IMR-90 (cell line): ENCODE data around the gene KY. TPM values are rescaled to one million over a fixed set of nuclear protein-coding genes. Genes with fewer than 3 reads are reported as not detected.

ENCODE experiments used
- ATAC-seq: fragments of 200-7000 bp; cut with Tn5 transposase; 2 replicates; pipeline ENCODE4 v1.9.1; 2020; ENCODE audit warnings: low read depth, mild to moderate bottlenecking, moderate library complexity
- BruUV-seq: library from RNA; stranded (reverse); fragments of 400-500 nt; replicated peaks from 2 replicates; lab custom pipeline; 2021; lab: Mats Ljungman, UMichigan
- CTCF ChIA-PET: fragments of 300-600 bp; formaldehyde crosslinking; extraction: SDS; loops from one replicate; lab custom pipeline; 2021; ENCODE audit warnings: antibody characterized with exemption; lab: Yijun Ruan, JAX
- POLR2A ChIA-PET: fragments of 300-600 bp; sonication (Branson Sonifier 250); formaldehyde crosslinking; loops from one replicate; lab custom pipeline; 2022; ENCODE audit warnings: antibody characterized with exemption; ENCODE audit not compliant: unreplicated experiment; lab: Charles Lee
- DNase-seq: peaks from one replicate; pipeline ENCODE4 v3.0.0; 2013
- H2AFZ ChIP-seq: replicated peaks from 2 replicates; pipeline ENCODE3; 2013; ENCODE audit warnings: low read length, mild to moderate bottlenecking; ENCODE audit not compliant: poor library complexity
- H2AK5ac ChIP-seq: 2 replicates; pipeline ENCODE4 v1.6.1; 2013; ENCODE audit warnings: low read depth, low read length, inconsistent platforms
- H2AK9ac ChIP-seq: replicated peaks from 2 replicates; pipeline ENCODE3; 2013; ENCODE audit warnings: mild to moderate bottlenecking, low read depth, low read length, moderate library complexity; ENCODE audit not compliant: poor library complexity
- H2BK120ac ChIP-seq: 2 replicates; pipeline ENCODE4 v1.6.1; 2013; ENCODE audit warnings: low read depth, low read length, inconsistent platforms
- H2BK15ac ChIP-seq: 3 replicates; pipeline ENCODE4 v1.6.1; 2013; ENCODE audit warnings: low read depth, low read length, inconsistent platforms
- H2BK20ac ChIP-seq: 2 replicates; pipeline ENCODE4 v1.6.1; 2013; ENCODE audit warnings: low read depth, mild to moderate bottlenecking, inconsistent platforms, low read length, moderate library complexity
- H2BK5ac ChIP-seq: 2 replicates; pipeline ENCODE4 v1.6.1; 2013; ENCODE audit warnings: mild to moderate bottlenecking, low read depth, low read length, inconsistent platforms; ENCODE audit not compliant: poor library complexity, severe bottlenecking
- H3K14ac ChIP-seq: replicated peaks from 2 replicates; pipeline ENCODE4 v1.6.1; 2013; ENCODE audit warnings: low read depth, low read length, inconsistent platforms
- H3K18ac ChIP-seq: 2 replicates; pipeline ENCODE4 v1.6.1; 2013; ENCODE audit warnings: low read depth, low read length, control low read depth
- H3K23ac ChIP-seq: 2 replicates; pipeline ENCODE4 v1.6.1; 2013; ENCODE audit warnings: low read depth, low read length, inconsistent platforms
- H3K27ac ChIP-seq: 2 replicates; pipeline ENCODE4 v1.5.1; 2013; ENCODE audit warnings: mild to moderate bottlenecking, control low read depth, low read length; ENCODE audit not compliant: insufficient read depth
- H3K27me3 ChIP-seq: 2 replicates; pipeline ENCODE4 v1.6.1; 2013; ENCODE audit warnings: low read length; ENCODE audit not compliant: control insufficient read depth, insufficient read depth
- H3K36me3 ChIP-seq: 2 replicates; pipeline ENCODE4 v1.6.1; 2013; ENCODE audit warnings: low read length, mixed read lengths; ENCODE audit not compliant: control insufficient read depth, insufficient read depth
- H3K4ac ChIP-seq: 2 replicates; pipeline ENCODE4 v1.6.1; 2013; ENCODE audit warnings: low read depth, low read length, inconsistent platforms
- H3K4me1 ChIP-seq: 2 replicates; pipeline ENCODE4 v1.6.1; 2013; ENCODE audit warnings: low read length, mixed read lengths; ENCODE audit not compliant: control insufficient read depth, insufficient read depth
- H3K4me2 ChIP-seq: 2 replicates; pipeline ENCODE4 v1.6.1; 2013; ENCODE audit warnings: low read depth, mild to moderate bottlenecking, control low read depth, low read length, moderate library complexity
- H3K4me3 ChIP-seq: 2 replicates; pipeline ENCODE4 v1.5.1; 2013; ENCODE audit warnings: low read depth, mild to moderate bottlenecking, control low read depth, low read length, moderate library complexity; ENCODE audit not compliant: insufficient read depth
- H3K56ac ChIP-seq: 2 replicates; pipeline ENCODE4 v1.6.1; 2013; ENCODE audit warnings: low read length, inconsistent platforms; ENCODE audit not compliant: insufficient read depth; ENCODE audit errors: extremely low read depth
- H3K79me1 ChIP-seq, 2 experiments: 2 replicates each; pipeline ENCODE4 v1.6.1; 2013; ENCODE audit warnings: low read length in 2 of 2, inconsistent platforms in 1 of 2, low read depth in 1 of 2
- H3K9ac ChIP-seq: 2 replicates; pipeline ENCODE4 v1.6.1; 2013; ENCODE audit warnings: low read depth, low read length, control low read depth
- H3K9me1 ChIP-seq: 2 replicates; pipeline ENCODE4 v1.6.1; 2013; ENCODE audit warnings: low read length, inconsistent platforms; ENCODE audit not compliant: insufficient read depth
- H3K9me3 ChIP-seq: 2 replicates; pipeline ENCODE4 v1.6.1; 2013; ENCODE audit warnings: low read length; ENCODE audit not compliant: control insufficient read depth, insufficient read depth
- H4K20me1 ChIP-seq: 2 replicates; pipeline ENCODE4 v1.6.1; 2013; ENCODE audit warnings: low read length, inconsistent platforms; ENCODE audit not compliant: insufficient read depth
- H4K5ac ChIP-seq: 2 replicates; pipeline ENCODE4 v1.6.1; 2013; ENCODE audit warnings: mild to moderate bottlenecking, low read depth, low read length, control low read depth
- H4K8ac ChIP-seq, 2 experiments: 2 replicates each; pipeline ENCODE4 v1.6.1; 2013; ENCODE audit warnings: low read depth in 2 of 2, low read length in 2 of 2, control low read depth in 1 of 2, inconsistent platforms in 1 of 2
- H4K91ac ChIP-seq: 2 replicates; pipeline ENCODE4 v1.6.1; 2013; ENCODE audit warnings: low read depth, low read length, inconsistent platforms; ENCODE audit not compliant: insufficient read depth
- BHLHE40 ChIP-seq: fragments of 150-350 bp; IDR thresholded peaks from 2 replicates; pipeline ENCODE4 v1.6.1; 2016; ENCODE audit warnings: mild to moderate bottlenecking, low read depth, low read length
- CEBPB ChIP-seq: IDR thresholded peaks from 2 replicates; pipeline ENCODE4 v1.6.1; 2012; ENCODE audit warnings: low read depth, low read length, improper control_type of control experiment
- CHD1 ChIP-seq: IDR thresholded peaks from 2 replicates; pipeline ENCODE4 v1.6.1; 2012; ENCODE audit warnings: low read depth, low read length, improper control_type of control experiment
- CTCF ChIP-seq: conservative IDR thresholded peaks from 2 replicates; pipeline ENCODE4 v1.5.1; 2012; ENCODE audit warnings: mild to moderate bottlenecking, low read depth, low read length, improper control_type of control experiment
- ELK1 ChIP-seq: fragments of 150-350 bp; IDR thresholded peaks from 2 replicates; pipeline ENCODE4 v1.6.1; 2016; ENCODE audit warnings: low read depth, mild to moderate bottlenecking, low read length, moderate library complexity, borderline replicate concordance
- FOS ChIP-seq: fragments of 150-350 bp; IDR thresholded peaks from 2 replicates; pipeline ENCODE4 v1.6.1; 2016; ENCODE audit warnings: low read depth, low read length
- MAFK ChIP-seq: IDR thresholded peaks from 2 replicates; pipeline ENCODE4 v1.6.1; 2012; ENCODE audit warnings: low read depth, low read length, improper control_type of control experiment
- MAZ ChIP-seq: IDR thresholded peaks from 2 replicates; pipeline ENCODE4 v1.6.1; 2012; ENCODE audit warnings: low read depth, mild to moderate bottlenecking, low read length, improper control_type of control experiment, moderate library complexity, borderline replicate concordance
- MXI1 ChIP-seq: IDR thresholded peaks from 2 replicates; pipeline ENCODE4 v1.6.1; 2012; ENCODE audit warnings: low read depth, mild to moderate bottlenecking, low read length, moderate library complexity, borderline replicate concordance
- NFE2L2 ChIP-seq: fragments of 150-350 bp; IDR thresholded peaks from 2 replicates; pipeline ENCODE4 v1.6.1; 2016; ENCODE audit warnings: low read depth, mild to moderate bottlenecking, low read length
- POLR2A ChIP-seq: IDR thresholded peaks from 2 replicates; pipeline ENCODE4 v1.6.1; 2012; ENCODE audit warnings: mild to moderate bottlenecking, low read depth, low read length
- RAD21 ChIP-seq: IDR thresholded peaks from 2 replicates; pipeline ENCODE4 v1.6.1; 2012; ENCODE audit warnings: low read length, improper control_type of control experiment
- RCOR1 ChIP-seq: IDR thresholded peaks from 2 replicates; pipeline ENCODE4 v1.6.1; 2012; ENCODE audit warnings: mild to moderate bottlenecking, low read length, improper control_type of control experiment; ENCODE audit not compliant: insufficient replicate concordance
- RFX5 ChIP-seq: IDR thresholded peaks from 2 replicates; pipeline ENCODE4 v1.8.0; 2012; ENCODE audit warnings: low read depth, mild to moderate bottlenecking, low read length, moderate library complexity
- SMC3 ChIP-seq: fragments of 150-350 bp; IDR thresholded peaks from 2 replicates; pipeline ENCODE4 v1.6.1; 2016; ENCODE audit warnings: low read depth, mild to moderate bottlenecking, antibody characterized with exemption, low read length, moderate library complexity
- USF2 ChIP-seq: fragments of 150-350 bp; IDR thresholded peaks from 2 replicates; pipeline ENCODE4 v1.6.1; 2017; ENCODE audit warnings: mild to moderate bottlenecking, antibody characterized with exemption, low read length, low read depth
- WGBS, 2 experiments: methylation state at CpG; one replicate each; pipeline versions ENCODE4 v1.1.5 to v1.1.7; 2013; ENCODE audit warnings: missing lambda C conversion rate in 2 of 2; ENCODE audit not compliant: insufficient read length in 1 of 2; ENCODE audit errors: extremely low coverage in 2 of 2; 5-methylcytosine and 5-hydroxymethylcytosine counted together
- dilution Hi-C: fragments of 300-500 bp; cut with HindIII; formaldehyde crosslinking; loops from one replicate; pipeline ENCODE4 v1.14.3; 2018; ENCODE audit warnings: low sequenced_read_pairs; ENCODE audit not compliant: unreplicated experiment
- in situ Hi-C: fragments of 300-500 bp; cut with MboI; formaldehyde crosslinking; loops from 3 replicates; pipeline ENCODE4 v1.14.3; 2019; ENCODE audit warnings: low sequenced_read_pairs, inconsistent platforms, mixed read lengths
- intact Hi-C: fragments of 100-400 bp; cut with micrococcal nuclease; formaldehyde crosslinking; loops from 2 replicates; pipeline ENCODE4 v1.10.0; 2022
- polyA plus RNA-seq, 3 experiments: library from polyadenylated mRNA; depleted of rRNA; stranded (reverse); fragments of >200 nt; gene quantifications; 2 replicates each; pipeline ENCODE4 v1.2.3, GENCODE V29; 2012; ENCODE audit warnings: low replicate concordance in 1 of 3
- total RNA-seq: library from RNA; depleted of rRNA; stranded (reverse); fragments of >200 nt; gene quantifications from 2 replicates; pipeline ENCODE4 v1.2.3, GENCODE V29; 2012

The KY gene
- total and polyA plus RNA-seq, 2 of the 4 experiments (the other 2 are of a cell fraction): under 0.01 to 0.09 TPM

- Histone ChIP-seq H3K56ac (no peak overlapping the region), H3K36me3 (no peaks in the 10 kb centered on the region), H2AK9ac (no peak overlapping the region), H3K14ac (no peak overlapping the region), H3K4me2 (no peak overlapping the region), H2AK5ac (no peak overlapping the region), H3K4me3 (no peak overlapping the region), H2AFZ (no peak overlapping the region), H3K27ac (no peak overlapping the region), H3K4ac (no peak overlapping the region), H3K9me1 (no peaks in the 10 kb centered on the region; the same call in 1 of the 2 replicates), H3K9ac (no peak overlapping the region), H3K79me1 (no peaks in the 10 kb centered on the region), H3K27me3 (peaks cover 7% of the 10 kb centered on the region), H2BK15ac (no peak overlapping the region), H4K5ac (no peak overlapping the region), H2BK20ac (no peak overlapping the region), H3K9me3 (no peaks in the 10 kb centered on the region), H3K4me1 (no peaks in the 10 kb centered on the region; the same call in 1 of the 2 replicates), H2BK120ac (no peak overlapping the region), H4K91ac (no peak overlapping the region), H4K8ac (no peak overlapping the region), H3K23ac (no peak overlapping the region), H4K20me1 (no peaks in the 10 kb centered on the region), H2BK5ac (no peak overlapping the region), H3K18ac (no peak overlapping the region)
- dilution Hi-C loops: no loop called here
- no peak for TF ChIP-seq FOS
- TF ChIP-seq CTCF: no peak
- TF ChIP-seq SMC3: no peak
- TF ChIP-seq ELK1: no peak
- TF ChIP-seq USF2: no peak
- no peak for TF ChIP-seq MXI1
- TF ChIP-seq CEBPB: no peak
- no peak for TF ChIP-seq CHD1
- no peak for TF ChIP-seq POLR2A
- no peak for TF ChIP-seq RFX5
- TF ChIP-seq MAFK: no peak
- no peak for TF ChIP-seq MAZ
- TF ChIP-seq NFE2L2: no peak
- TF ChIP-seq RCOR1: no peak
- TF ChIP-seq RAD21: no peak
- TF ChIP-seq BHLHE40: no peak
- ChIA-PET POLR2A (no interaction called here), CTCF (no interaction called here)
- DNase-seq (no peak), ATAC-seq (no peak)
- BruUV-seq: no TSS peak
- in situ Hi-C loops: no loop called here
- 51% methylated on average over 4 of the region's 7 CpGs; no CpG with 5 or more reads in 1 of the 2 experiments for WGBS, 2 experiments
- intact Hi-C loops: no loop called here
These were observed 27.1 kb downstream of the KY start for GRCh38 chr3:134623615-134624245.
